SK-N-MC (cell line): ENCODE measurements around the gene GABBR2.

ENCODE experiments used
- EZH2 ChIP-seq: fragments of 200-600 bp; sonication (generic); IDR thresholded peaks from one replicate; pipeline ENCODE4 v1.6.1; 2017; ENCODE audit warnings: antibody characterized with exemption
- FOXP2 ChIP-seq: optimal IDR thresholded peaks from 2 replicates; pipeline ENCODE3; 2011; ENCODE audit warnings: mild to moderate bottlenecking, moderate library complexity; ENCODE audit not compliant: insufficient read depth; ENCODE audit errors: extremely low read length, control extremely low read depth
- POLR2AphosphoS5 ChIP-seq: IDR thresholded peaks from 2 replicates; pipeline ENCODE4 v1.6.1; 2012; ENCODE audit warnings: mild to moderate bottlenecking, low read depth, low read length, borderline replicate concordance

DNA sequence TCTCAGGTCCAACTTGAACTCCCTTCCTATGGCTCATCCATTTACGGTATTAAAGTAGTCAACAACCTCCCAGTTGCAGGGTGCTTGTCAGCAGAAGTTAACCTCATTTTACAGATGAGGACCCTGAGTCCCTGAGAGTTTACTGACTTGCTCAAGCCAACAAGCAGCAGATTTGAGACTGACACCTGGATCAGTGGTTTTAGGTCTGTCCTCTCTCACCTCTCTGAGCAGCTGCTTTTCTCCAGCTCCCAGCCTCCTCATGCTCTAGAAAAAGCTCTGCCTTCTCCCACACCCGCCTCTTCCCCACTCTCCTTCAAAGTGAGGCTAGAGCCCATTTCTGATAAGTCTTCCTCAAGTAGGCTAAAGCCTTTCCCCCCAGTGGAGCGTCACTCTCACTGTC, 56.4 kb downstream of the GABBR2 start:
- TF ChIP-seq POLR2AphosphoS5 (no peak), EZH2 (no peak), FOXP2 (no peak)
